8988T (cell line): ENCODE data around the gene ELAVL3.
A peak's percentile ranks its signal among the peaks of the same experiment; 100 is the strongest.
"Not testable (repeated sequence)": the region's sequence is repeated elsewhere in the genome, so short reads cannot be mapped to it uniquely, and the experiment has no call there.

Source experiments
- DNase-seq: peaks from one replicate; pipeline ENCODE4 v3.0.0; 2011

The ELAVL3 gene

GRCh38 chr19:11435057-11435832, 45.6 kb downstream of the ELAVL3 start, which contains the start of the genes ODAD3 and PRKCSH:
Gene ODAD3 (minus strand): TSS chr19:11435121. CDS start chr19:11435016, 105 bp downstream.
Gene PRKCSH (plus strand): TSS chr19:11435635. CDS start chr19:11436118, 483 bp downstream.
- DNase-seq: peak; percentile 69

DNA sequence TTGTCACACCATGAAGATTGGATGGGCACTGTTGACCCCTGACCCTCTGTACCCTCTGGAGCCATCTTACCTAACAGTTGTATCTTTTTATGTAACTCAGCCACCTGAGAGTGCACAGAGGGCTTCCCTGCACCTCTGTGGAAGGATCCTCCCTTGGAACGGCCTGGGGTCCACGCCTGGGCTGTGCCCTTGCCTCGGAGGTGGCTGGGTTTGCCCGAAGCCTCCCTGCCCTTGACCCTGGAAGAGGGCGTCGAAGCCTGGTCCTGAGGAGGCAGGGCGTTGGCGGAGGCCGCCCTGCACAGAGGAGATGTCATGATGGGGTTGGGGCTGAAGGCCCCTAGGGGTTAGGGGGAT, 46.2 kb downstream of the ELAVL3 start:
- no peak for DNase-seq

DNA sequence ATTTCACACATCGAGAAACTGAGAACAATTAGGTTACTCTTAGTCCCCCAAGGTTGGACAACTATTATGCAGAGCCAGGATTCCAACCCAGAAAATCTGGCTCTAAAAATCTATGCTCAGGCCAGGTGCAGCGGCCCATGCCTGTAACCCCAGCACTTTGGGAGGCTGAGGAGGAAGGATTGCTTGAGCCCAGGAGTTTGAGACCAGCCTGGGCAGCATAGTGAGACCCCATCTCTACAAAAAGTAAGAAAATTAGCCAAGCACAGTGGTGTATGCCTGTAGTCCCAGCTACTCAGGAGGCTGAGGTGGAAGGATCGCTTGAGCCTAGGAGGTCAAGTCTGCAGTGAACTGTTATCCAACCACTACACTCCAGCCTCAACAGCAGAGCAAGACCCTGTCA, 47.3 kb downstream of the ELAVL3 start:
- DNase-seq: not testable (repeated sequence)

DNA sequence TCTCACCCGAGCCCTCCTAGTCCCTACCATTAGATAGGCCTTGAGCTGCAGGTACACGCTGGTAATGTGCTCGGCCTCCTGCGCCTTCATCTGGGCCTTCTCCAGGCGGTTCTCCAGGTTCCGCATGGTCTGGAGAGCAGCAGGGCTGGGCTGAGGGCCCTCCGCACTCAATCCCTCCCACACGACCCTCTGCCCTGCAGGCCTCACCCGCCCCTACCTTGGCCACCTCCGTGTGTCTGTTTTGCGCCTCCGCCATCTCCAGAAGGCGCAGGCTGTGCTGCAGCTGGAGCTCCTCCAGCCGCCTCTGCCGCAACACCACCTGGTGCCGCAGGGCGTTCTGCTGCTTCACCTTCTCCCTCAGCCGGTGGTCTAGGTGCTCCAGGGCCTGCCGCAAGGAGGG, 54.2 kb downstream of the ELAVL3 start:
- no peak for DNase-seq

DNA sequence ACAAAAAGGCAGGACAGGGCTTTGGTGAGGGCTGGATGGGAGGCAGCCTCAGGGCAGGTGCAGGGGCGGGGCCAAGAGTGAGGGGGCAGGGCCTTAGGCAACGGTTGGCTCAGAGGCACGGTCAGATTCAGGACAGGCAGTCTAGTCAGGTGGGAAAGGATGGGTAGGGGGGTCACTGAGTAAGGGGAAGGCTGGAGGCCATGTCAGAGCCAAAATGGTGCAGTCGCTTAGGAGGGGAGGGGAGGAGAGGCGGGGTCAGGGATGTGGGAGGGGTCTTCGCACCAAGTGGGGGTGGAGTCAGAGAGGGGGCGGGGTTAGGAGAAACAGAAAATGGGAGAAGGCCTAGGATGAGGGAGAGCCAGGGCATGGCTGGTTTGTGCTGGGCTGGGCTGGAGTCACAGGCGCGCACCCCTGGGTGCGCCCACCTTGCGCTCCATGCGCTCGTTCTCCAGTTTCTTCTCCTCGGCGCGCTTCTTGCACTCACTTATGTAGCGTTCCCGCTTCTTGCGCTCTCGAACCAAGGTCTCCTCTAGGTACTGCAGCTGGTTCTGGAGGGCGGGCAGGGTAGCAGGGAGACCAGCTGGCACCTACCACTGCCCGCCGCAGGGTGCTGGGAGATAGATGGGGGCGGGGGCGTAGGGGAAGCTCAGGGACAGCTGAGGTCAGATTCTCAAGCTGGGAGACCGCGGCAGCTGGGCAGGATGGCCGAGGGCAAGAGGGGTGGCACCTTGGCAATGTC, 55.0 kb downstream of the ELAVL3 start:
- no peak for DNase-seq

- DNase-seq: no peak
Observed at GRCh38 chr19:11423791-11424181, 57.1 kb downstream of the ELAVL3 start.

DNA sequence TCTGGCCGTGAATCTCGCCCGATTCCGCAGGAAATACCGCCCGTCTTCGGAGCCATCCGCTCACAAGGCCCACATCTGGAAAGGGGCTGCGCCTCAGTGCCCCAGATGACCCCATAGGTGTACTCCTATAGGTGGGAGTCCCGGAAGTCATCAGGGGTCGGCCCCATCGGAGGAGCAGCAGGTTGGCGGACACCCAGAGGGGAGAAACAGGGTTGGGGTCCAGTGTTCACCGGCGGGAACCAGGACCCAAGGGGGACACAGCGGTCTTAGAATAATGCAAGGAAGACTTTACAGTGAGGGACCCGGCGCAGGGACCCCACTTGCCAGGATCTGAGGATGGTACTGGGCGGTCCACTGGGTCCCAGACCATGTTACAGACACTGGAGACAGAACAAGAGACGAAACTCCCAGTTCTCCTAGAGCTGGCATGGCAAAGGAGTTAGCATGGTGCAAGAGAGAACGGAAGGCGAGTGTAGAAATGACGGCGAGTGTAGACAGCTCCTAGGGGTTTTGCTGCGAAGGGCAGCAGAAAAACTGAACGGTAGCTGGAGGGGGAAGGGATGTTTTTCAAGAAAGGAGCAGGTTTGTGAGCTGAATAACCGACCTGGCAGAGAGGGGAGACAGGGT, 57.6 kb downstream of the ELAVL3 start:
- no peak for DNase-seq

GRCh38 chr19:11422163-11423065, 58.4 kb downstream of the ELAVL3 start:
- no peak for DNase-seq

- no peak for DNase-seq
Observed at GRCh38 chr19:11421371-11422098, 59.3 kb downstream of the ELAVL3 start.

DNA sequence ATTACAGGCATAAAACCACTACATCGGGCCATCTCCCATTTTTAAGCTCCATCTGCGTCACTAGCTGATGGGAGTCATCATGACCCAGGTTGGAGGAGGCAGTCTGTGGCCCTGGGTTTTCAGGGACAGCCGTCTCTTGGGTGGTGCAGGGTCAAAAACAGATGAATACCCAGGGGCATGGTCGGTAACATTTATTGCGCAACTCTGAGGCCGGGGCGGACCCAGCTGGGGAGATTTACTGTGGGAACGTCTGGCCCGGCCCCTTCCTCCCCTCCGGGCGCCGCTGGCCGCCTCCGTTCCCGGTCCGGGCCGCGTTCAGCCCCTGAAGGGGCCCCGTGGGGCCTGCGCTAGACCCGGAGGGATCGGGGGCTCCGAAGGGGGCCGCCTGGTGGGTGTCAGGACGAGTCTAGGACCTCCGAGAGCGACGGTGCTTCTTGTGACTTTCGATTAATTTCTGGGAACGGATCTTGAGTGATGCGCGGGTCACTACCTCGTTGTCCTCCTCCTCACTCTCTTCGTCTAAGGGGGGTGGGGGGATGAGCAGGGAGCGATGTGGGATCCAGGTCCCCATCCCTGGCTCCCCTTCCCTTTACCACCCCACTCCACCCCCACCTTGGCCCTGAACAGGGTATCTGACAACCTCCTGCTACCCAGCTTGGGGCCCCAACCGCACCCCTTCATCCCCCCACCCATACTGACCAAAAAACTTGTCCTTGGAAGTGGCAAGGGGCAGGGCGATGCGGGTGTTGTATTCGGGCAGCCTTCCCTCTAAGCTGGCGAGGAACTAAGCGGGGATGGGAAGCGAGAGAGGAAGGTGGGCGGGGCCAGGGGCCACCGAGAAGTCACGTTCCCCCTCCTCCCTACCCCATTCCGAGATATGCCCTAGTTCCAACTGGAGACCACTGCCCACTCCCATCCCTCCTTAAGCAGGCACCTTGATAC, 60.1 kb downstream of the ELAVL3 start:
- DNase-seq: no peak

DNA sequence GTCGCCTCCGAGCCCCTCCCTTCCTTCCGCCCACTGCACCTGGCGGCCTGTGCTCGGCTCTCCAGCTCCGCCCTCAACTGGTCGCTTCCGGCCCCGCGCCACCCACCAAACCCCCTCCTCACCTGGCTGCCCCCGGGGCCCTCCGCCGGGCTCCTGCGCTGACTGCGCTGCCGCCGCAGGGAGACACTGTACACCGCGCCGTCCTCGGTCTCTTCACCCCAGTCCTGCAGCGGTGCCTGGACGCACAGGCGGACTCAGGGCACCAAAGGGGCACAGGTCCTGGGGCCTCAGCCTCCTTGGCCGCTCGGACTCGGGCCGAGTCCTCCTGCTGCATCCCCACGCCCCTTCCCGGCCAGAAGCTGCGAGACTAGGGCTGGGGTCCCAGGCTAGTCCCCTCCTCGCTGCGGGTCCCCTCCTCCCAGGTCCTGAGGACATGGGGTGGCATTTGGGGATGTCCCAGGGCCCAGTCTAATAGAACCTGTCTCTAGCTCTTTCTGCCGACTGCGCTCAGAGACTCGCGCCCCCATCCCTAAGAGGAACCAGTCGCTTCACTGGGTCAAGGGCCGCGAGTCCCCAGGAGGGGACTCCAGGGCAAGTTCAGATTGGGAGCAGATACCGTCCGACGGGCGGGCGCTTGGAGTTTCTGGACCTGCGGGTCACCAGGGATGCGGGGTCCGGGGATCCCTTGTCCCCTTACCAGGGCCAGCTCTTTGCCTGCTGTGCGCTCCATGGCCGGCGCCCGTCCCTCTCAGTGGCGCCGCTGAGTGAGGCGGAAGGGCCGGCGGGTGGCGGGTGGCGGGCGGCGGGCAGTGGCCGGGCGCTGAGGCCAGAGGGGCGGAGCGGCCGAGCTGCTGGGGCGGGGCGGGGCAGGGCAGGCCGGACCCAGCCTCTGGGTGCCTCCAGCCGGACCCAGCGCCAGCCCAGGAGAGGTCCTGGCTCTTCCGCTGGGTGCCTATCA, 62.0 kb downstream of the ELAVL3 start, which contains the start of gene RGL3:
Gene RGL3, minus strand, starts transcription at position 766 of the 958 bp plus-strand sequence. Its CDS starts 36 bp downstream, at position 730.
- peak; percentile 54 for DNase-seq

- no peak for DNase-seq
Observed at GRCh38 chr19:11418094-11418548, 62.7 kb downstream of the ELAVL3 start.

DNA sequence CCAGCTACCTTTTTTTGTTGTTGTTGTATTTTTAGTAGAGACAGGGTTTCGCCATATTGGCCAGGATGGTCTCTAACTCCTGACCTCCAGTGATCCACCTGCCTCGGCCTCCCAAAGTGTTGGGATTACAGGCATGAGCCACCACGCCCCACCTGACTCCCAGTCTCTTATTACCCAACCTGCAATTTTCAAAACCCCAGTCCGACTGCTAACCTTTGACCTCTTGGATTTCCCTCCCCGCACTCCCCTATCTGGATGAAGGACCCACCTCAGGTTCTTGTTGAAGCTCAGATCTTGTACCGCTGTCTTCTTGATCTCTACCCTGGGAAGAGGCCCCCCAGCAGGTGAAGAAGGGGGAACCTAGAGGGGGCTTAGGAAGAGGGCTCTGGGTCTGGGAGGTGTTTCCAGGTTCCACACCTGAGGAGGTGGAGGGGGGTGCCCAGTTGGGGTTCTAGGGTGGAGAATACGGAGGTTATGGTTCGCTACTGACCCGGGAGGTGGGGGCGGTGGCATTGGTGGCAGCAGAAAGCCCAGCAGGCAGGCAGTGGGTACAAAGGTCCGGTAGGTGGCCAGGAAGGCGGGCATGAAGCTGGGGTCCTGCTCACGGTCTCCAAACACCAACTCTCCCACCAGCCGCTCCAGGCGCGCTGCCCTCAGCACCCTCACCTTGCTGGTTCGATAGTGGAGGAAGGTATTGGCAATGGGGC, 64.3 kb downstream of the ELAVL3 start:
- DNase-seq: no peak

DNA sequence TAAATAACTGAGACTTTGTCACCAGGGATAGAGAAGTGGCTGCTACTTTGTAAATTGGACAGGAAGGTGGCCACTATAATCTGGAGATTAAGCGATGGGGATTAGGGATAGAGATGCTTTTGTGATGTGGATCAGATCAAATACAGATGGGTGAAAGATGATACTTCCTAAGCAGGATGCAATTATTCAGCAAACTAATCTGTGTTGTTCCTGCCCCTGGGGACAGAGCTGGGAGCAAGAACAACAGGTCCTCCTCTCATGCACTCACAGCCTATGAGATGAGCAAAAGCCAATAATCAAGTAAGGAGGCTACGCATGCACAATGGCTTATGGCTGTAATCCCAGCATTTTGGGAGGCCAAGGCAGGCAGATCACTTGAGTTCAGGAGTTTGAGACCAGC, 66.3 kb downstream of the ELAVL3 start:
- no peak for DNase-seq

DNA sequence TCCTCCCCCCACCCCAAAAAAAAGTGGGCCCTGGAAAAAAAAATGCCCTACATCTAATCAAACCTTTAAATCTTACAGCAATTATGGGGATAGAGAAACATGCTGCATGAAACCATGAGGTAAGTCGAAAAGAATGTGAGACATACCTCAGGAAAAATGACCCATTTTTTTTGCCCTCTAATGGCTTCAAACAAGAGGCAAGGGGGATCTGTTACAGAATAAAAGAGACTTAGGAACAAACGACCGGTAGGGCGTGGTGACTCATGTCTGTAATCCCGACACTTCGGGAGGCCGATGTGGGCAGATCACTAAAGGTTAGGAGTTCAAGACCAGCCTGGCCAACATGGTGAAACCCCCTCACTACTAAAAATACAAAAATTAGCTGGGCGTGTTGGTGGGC, 70.2 kb downstream of the ELAVL3 start:
- no peak for DNase-seq

GRCh38 chr19:11408591-11408990, 72.3 kb downstream of the ELAVL3 start:
- no peak for DNase-seq

GRCh38 chr19:11406703-11407236, 74.1 kb downstream of the ELAVL3 start:
- DNase-seq: not testable (repeated sequence)
